SK-N-DZ (cell line): ENCODE measurements around the gene ALOXE3.

Experiments
- DNase-seq: peaks from one replicate; pipeline ENCODE4 v3.0.0-alpha.2; 2015; ENCODE audit warnings: low spot score

Gene ALOXE3

GRCh38 chr17:8142887-8143580 is 24.7 kb upstream of the ALOXE3 start:
- DNase-seq, result no peak

- no peak for DNase-seq
These were observed 24.0 kb upstream of the ALOXE3 start for GRCh38 chr17:8142158-8142886.

GRCh38 chr17:8141741-8142140 is 23.4 kb upstream of the ALOXE3 start:
- DNase-seq, result no peak

- no peak for DNase-seq
These were observed 22.7 kb upstream of the ALOXE3 start for GRCh38 chr17:8141045-8141444.

- DNase-seq, result no peak
These were observed 22.0 kb upstream of the ALOXE3 start for GRCh38 chr17:8140065-8141029.

- DNase-seq, result peak; percentile 99
These were observed 20.5 kb upstream of the ALOXE3 start for GRCh38 chr17:8138672-8139371.

- no peak for DNase-seq
These were observed 20.0 kb upstream of the ALOXE3 start for GRCh38 chr17:8138374-8138671.

GRCh38 chr17:8137645-8138373 is 19.5 kb upstream of the ALOXE3 start:
- DNase-seq, result no peak

GRCh38 chr17:8133941-8134340 is 15.6 kb upstream of the ALOXE3 start:
- DNase-seq, result no peak

GRCh38 chr17:8133399-8133798 is 15.1 kb upstream of the ALOXE3 start:
- DNase-seq, result peak; percentile 64

GRCh38 chr17:8131844-8132441 is 13.6 kb upstream of the ALOXE3 start:
- no peak for DNase-seq

GRCh38 chr17:8128125-8128784 is 9.9 kb upstream of the ALOXE3 start:
- DNase-seq, result no peak

GRCh38 chr17:8126491-8127066 is 8.3 kb upstream of the ALOXE3 start:
- peak; percentile 65 for DNase-seq

GRCh38 chr17:8125947-8126490 is 7.7 kb upstream of the ALOXE3 start:
- DNase-seq, result peak; percentile 63

GRCh38 chr17:8125154-8125946 is 7.0 kb upstream of the ALOXE3 start:
- DNase-seq, result peak; percentile 87

GRCh38 chr17:8124350-8125153 is 6.2 kb upstream of the ALOXE3 start:
- DNase-seq, result peak; percentile 52

GRCh38 chr17:8123695-8124349 is 5.5 kb upstream of the ALOXE3 start, which contains the start of gene HES7:
HES7 (minus strand) TSS chr17:8124106; CDS start chr17:8124084, 22 bp downstream.
- DNase-seq, result peak; percentile 54
